T-helper 1 cell (primary cell): ENCODE measurements around the gene PXT1.
"Not testable (repeated sequence)": the region's sequence is repeated elsewhere in the genome, so short reads cannot be mapped to it uniquely, and the experiment has no call there.

Source experiments
- DNase-seq, 5 donors: peaks; one replicate each; pipeline ENCODE4 v3.0.0-alpha.2; 2012 to 2020

The PXT1 gene

DNA sequence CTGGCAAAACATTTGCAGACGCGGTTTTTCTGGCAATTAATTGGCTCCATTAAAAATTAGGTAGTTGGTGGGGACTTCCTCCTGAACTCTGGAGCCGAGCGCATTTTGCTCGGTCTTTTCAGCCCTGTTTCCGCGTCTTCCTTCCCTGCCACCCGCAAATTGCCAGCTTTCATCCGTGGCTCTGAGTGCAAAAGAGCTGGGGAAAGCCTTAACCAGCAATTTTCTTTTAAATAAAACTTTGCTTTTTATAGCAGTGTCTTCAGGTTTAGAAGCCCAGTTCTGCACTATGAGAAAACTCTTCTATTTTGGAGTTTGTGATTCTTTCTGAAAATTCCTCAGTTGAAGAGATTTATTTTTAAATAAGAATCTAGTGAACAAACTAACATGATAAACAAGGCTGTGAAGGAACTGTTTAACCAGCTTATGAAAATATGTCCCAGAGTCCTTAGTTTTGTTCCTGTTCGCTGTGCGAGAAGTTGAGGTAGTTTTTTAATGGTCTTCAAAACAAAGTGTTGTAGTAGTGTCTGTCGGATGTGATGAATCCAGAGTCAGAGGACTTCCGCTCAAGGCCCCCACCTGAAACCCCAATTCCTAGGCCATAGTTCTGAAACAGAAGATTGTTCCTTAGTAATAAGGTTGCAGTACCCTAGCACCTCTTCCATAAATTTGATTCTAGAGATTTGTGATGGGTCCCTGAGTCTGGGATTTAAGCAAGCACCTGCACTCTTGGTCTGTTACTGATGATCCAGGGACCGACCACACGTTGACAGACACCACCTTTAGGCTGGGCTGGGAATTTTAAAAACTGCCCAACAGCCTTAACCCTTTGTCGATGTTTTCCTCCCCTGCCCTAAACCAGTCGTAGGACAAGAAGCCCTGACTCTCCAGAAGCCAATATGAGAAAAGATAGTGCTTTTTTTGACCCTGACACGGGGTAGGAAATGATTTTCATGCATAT lies 1.1 kb upstream of the PXT1 start:
- peak in 1 of 5 donors; percentile 22 for DNase-seq

DNA sequence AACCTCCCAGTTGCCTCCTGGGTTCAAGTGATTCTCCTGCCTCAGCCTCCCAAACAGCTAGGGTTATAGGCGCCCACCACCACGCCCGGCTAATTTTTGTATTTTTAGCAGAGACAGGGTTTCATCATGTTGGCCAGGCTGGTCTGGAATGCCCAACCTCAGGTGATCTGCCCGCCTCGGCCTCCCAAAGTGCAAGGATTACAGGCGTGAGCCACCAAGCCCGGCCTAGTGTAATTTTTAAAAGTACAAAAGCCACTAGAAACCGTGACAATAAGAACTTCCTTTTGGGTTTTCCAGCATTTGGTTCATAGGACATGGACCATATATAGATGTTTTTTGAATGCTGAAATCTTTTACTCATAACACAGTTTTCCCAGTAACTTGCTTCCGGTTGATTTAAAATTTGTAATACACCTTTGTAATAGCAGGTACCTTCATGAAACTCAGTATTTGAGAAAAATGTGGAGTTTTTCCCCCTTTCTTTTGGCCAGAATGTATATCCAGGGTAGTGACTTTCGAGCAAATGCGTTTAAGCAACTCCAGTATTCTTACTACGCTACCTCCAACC lies 467 bp downstream of the PXT1 start:
- DNase-seq = no peak

DNA sequence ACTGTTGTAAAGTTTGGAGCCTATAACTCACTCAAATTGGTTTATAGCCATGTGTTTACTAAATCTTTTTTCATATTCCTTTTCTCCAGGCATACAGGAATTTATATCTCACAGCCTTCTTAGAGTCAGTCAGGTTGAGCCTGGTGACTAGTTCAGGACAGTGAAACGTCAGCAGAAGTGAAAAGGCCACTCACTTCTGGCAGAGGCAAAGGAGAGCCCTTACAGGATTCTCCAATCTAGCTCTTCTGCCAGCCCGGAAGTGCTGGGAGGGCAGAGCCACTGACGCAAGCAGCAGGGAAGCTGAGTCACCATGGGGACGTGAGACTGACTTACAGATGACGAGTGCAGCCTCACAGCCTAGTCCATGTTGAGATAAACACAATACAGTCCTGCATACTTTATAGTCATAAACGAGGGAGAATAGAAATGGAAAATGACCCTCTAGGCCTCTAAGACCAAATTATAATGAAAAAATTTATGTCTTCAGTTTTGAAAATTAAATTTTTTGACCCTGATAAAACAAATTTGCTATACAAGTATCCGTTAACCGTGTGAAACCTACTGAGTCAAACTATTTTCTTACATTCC lies 1.3 kb downstream of the PXT1 start:
- DNase-seq = peak; percentile 48 to 95 (median 73)

DNA sequence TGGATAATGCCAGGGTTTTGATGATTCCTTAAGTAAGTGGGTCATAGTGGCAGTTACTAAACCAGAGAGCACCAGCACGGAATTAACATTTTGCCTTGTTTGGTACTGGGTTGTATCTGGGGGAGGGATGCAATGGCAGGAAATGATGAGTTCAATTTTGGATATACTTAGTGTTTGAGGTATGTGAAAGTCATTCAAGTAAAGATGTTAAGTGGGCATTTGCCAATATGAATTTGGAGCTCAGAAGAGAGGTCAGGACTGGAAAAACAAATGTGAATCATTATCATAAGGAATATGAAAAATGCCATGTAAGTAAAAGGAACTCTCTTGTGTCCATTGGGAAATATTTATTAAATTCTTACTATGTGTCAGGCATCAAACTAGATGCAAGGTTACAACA lies 6.2 kb downstream of the PXT1 start:
- peak in 1 of 5 donors; percentile 8 for DNase-seq

DNA sequence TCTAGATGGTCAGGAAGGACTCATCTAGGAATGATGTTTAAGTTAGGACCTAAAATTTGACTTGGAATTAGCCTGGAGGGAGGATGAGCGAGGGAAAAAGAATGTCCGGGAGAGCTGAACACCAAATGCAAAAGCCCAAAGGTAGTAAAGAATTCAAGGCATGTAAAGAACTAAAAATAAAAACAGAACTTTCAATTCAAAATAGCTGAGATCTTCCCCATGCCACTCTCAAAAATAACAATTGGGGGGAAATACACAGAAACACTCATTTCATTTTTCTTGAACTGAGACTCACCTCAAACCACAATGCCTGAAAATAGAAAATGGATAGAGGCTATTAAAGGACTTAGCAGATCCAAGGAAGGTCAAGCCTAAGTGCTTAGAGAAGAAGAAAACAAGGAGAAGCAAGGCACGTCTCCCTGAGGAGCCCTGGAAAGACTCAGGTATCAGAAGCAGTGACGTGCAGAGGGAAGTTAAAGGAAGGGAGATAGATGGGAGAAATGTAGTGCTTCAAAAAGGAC lies 10.4 kb downstream of the PXT1 start:
- DNase-seq = no peak

DNA sequence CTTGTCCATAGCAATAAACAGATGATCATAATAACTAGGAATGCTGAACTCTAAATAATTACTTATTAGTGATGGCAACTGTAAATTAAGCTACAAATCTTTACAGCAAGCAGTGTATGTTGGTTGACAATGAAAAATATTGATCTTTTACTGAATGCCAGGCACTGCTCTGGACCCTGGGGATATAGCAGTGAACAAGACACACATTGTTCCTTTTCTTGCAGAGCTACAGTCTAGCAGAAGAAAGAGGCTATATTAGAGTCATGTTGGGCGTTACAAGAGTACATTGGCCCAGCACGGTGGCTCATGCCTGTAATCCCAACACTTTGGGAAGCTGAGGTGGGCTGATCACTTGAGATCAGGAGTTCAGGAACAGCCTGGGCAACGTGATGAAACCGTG lies 11.5 kb downstream of the PXT1 start:
- no peak for DNase-seq

DNA sequence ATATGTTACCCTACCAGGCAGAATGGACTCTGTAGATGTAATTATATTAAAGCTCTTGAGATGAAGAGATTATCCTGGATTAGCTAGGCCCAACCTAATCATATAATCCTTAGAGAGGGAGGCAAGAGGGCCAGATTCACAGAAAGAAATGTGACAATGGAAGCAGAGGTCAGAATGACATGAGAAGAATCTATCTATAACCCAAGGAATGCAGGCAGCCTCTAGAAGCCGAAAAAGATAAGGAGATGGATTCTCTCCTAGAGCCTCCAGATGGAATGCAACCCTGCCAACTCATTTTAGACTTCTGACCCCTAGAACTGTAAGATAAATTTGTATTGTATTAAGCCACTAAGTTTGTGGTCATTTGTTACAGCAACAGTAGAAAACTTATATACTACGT lies 12.3 kb downstream of the PXT1 start:
- DNase-seq = no peak

GRCh38 chr6:36428911-36429310 lies 13.7 kb downstream of the PXT1 start:
- DNase-seq = peak in 1 of 5 donors; percentile 24

GRCh38 chr6:36426622-36427021 lies 16.0 kb downstream of the PXT1 start:
- DNase-seq = no peak

DNA sequence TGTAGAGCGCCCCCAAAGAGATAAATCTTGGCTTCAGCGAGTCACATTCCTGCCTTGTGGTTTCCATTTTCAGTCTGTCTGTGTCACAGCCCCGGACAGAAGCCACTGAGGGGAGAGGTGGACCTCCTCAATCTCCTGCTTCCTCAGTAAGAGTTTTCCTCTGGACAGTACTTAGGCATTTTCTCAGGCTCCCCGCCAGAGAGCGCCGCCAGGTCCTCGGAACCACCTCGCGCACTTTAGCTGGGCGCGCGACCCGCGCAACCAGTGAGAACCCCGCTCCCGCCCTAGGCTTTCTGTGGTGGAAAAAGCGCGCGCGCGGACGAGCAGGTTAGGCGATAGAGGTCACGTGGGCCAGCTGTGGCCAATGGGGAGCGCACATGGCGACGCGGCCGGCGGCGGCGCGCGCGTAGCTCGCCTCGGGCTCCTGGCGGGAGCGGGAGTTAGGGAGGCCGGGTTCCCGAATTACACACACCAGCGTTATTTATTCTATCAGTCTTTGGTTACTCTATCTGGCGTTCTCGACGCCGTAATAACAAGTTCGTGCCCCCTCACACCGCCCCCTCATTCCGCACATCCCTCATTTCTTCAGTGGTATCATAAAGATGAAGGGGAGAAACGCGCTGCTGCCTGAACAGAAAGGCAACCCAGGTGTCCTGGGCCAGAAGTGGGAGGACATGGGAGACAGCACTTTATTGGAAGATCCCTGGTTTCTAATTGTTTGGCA lies 19.4 kb downstream of the PXT1 start:
- DNase-seq = peak; percentile 95 to 98 (median 98)

- no peak for DNase-seq
These were observed 19.9 kb downstream of the PXT1 start for GRCh38 chr6:36422714-36423100.

DNA sequence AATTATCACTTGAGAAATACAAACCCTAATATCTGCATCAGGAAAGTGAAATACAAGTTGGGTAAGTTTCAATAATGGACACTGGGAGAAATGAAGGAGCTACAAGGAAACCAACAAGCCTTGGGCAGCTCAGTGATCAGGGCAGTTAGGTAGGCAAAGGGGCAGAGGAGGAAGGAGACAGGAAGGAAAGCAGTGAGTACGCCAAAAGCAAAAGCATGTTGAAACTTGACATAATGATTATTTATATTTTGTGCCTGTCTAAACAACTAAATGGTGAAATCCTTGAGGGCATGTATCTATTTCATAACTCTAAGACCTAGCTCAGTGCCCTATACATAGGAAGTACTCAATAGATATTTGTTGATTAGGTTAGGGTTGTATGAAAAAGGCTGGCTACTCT lies 23.3 kb downstream of the PXT1 start:
- no peak for DNase-seq

DNA sequence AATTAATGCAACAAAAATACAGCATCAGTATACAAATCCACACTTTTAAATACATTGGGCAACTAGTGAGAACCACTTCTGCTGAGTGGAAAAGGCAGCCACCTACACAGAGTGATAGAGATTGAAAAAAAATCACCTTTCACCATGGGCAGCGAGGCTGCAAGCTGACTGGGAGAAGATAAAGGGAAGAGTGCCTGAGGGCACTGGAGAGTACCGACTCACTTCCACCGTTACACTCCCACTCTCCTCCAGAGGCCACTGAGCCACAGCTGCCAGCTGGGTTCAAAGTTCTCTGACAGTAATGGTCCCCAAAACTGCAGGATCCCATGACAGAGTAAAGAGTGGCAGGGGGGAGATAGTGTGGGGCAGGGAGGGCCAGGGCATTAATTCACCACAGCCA lies 24.1 kb downstream of the PXT1 start:
- DNase-seq = no peak

GRCh38 chr6:36414481-36414880 lies 28.2 kb downstream of the PXT1 start:
- no peak for DNase-seq

DNA sequence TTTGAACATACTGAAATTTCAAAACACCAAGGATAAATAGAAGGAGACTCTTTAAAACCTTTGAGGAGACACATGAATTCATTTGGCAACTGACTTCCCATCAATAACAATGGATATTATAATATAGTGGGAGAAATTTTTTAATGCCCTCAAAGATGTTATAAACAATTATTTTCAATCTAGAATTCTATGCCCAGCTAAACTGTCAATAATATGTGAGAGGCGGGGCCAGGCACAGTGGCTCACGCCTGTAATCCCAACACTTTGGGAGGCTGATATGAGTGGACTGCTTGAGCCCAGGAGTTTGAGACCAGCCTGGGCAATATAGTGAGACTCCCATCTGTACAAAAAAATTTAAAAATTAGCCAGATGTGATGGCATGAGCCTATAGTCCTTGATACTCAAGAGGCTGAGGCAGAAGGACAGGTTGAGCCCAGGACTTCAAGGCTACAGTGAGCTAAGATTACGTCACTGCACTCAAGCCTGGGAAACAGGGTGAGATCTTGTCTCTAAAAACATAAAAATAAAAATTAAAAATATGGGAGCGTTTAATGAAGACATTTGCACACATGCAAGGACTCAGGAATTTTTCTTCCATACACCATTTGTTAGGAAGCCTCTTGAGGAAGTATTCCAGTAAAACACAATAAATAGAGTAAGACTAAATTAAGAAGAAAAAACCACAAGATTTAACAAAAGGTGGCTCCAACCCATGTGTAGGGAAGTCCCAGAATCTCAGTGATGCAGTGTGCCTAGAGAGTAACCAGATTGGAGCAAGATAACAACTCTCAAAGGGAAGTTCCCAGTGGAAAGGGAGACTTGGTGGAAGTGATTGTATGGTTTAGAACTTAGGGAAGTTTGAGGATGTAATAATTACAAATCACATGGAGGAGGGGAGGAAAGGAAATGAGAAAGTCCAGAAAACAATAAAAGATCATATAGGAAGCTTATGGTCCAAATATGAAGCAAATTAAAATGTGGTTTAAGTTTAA lies 28.9 kb downstream of the PXT1 start:
- DNase-seq = no peak

GRCh38 chr6:36409718-36410117 lies 32.9 kb downstream of the PXT1 start:
- not testable (repeated sequence) for DNase-seq

DNA sequence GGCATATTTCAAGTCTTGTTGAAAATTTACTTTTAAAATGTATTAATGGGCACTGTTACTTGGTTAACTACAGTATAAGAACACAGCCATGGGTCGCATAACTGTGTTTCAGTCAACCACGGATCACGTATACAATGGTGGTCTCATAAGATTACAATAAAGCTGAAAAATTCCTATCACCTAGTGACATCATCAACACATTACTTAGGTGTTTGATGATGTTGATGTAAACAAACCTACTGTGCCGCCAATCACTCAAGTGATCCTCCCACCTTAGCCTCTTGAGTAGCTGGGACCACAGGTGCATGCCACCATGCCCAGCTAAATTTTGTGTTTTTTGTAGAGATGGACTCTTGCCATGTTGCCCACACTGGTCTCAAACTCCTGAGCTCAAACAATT lies 38.5 kb downstream of the PXT1 start:
- no peak for DNase-seq

DNA sequence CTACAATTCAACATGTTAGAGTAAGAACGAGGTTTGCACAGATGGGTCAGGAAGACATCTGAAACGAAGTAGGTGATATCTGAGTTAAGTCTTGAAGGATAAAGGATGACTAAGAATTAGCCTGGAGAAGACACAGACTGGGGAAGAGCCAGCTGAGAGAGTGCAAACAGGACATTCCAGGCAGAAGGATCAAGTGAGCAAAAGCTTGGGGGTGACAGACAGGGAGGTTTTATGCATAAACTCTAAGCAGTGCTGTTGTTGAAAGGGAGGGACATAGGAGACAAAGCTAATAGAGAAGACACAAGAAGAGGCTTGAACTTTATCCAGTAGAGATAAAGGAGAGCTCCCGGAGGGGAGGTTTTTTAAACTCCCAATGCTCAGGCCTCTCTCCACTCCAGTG lies 40.2 kb downstream of the PXT1 start:
- DNase-seq = no peak

- no peak for DNase-seq
These were observed 42.7 kb downstream of the PXT1 start for GRCh38 chr6:36399970-36400369.

DNA sequence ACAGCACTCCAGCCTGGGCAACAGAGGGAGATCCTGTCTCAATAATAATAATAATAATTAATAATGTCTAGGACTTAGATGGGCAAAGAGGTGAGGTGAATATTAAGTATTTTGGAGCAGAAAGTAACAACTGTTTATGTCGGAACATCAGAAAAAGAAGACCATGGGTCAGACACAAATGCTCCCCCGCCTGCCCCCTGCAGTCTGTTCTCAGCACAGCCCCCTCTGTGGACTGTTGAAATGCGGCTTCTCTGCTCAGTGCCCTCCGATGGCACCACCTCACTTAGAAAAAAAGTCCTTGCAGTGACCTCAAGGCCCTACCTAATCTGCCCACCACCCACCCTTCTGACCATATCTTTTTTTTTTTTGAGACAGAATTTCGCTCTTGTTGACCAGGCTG lies 50.0 kb downstream of the PXT1 start:
- no peak for DNase-seq

- no peak for DNase-seq
These were observed 53.3 kb downstream of the PXT1 start for GRCh38 chr6:36389353-36389752.
